ENCODE results near the gene CERS1.
A peak's percentile ranks its signal among the peaks of the same experiment; 100 is the strongest.

CERS1 gene

GRCh38 chr19:18856385-18857126, 39.4 kb downstream of the CERS1 start:
- no peak for DNase-seq (ENCODE audit: low spot score)

- DNase-seq (ENCODE audit: low spot score): no peak
Measured at GRCh38 chr19:18855647-18856384, 40.1 kb downstream of the CERS1 start.

- DNase-seq (ENCODE audit: low spot score): no peak
Measured at GRCh38 chr19:18854982-18855381, 41.0 kb downstream of the CERS1 start.

- DNase-seq (ENCODE audit: low spot score): no peak
Measured at GRCh38 chr19:18853755-18854427, 42.1 kb downstream of the CERS1 start.

- no peak for DNase-seq (ENCODE audit: low spot score)
Measured at GRCh38 chr19:18852648-18853047, 43.3 kb downstream of the CERS1 start.

- no peak for DNase-seq (ENCODE audit: low spot score)
Measured at GRCh38 chr19:18851673-18852325, 44.2 kb downstream of the CERS1 start.

GRCh38 chr19:18850471-18851375, 45.2 kb downstream of the CERS1 start:
- no peak for DNase-seq (ENCODE audit: low spot score)

GRCh38 chr19:18849838-18850400, 46.0 kb downstream of the CERS1 start:
- no peak for DNase-seq (ENCODE audit: low spot score)

- no peak for DNase-seq (ENCODE audit: low spot score)
Measured at GRCh38 chr19:18848878-18849661, 46.9 kb downstream of the CERS1 start.

- DNase-seq (ENCODE audit: low spot score): no peak
Measured at GRCh38 chr19:18847549-18848463, 48.2 kb downstream of the CERS1 start.

- peak; percentile 50 for DNase-seq (ENCODE audit: low spot score)
Measured at GRCh38 chr19:18846862-18847548, 49.0 kb downstream of the CERS1 start.

GRCh38 chr19:18845961-18846360, 50.0 kb downstream of the CERS1 start:
- no peak for DNase-seq (ENCODE audit: low spot score)

GRCh38 chr19:18844806-18845329, 51.1 kb downstream of the CERS1 start:
- no peak for DNase-seq (ENCODE audit: low spot score)

GRCh38 chr19:18843960-18844359, 52.0 kb downstream of the CERS1 start:
- no peak for DNase-seq (ENCODE audit: low spot score)

GRCh38 chr19:18842166-18842565, 53.8 kb downstream of the CERS1 start:
- no peak for DNase-seq (ENCODE audit: low spot score)

GRCh38 chr19:18841400-18841799, 54.6 kb downstream of the CERS1 start:
- no peak for DNase-seq (ENCODE audit: low spot score)

GRCh38 chr19:18840288-18841267, 55.4 kb downstream of the CERS1 start:
- no peak for DNase-seq (ENCODE audit: low spot score)

Measured in activated CD4-positive, alpha-beta T cell treated with anti-CD3 and anti-CD28 coated beads, Interleukin-2, Interleukin-4, amounts not matched to agents 100 ng/mL and 50 ng/mL, durations not matched to agents 16 hours and 8 hours (primary cell).